HG02852 (cell line): Measurements from ENCODE around the gene UBE2O.
"Not testable (repeated sequence)": the region's sequence is repeated elsewhere in the genome, so short reads cannot be mapped to it uniquely, and the experiment has no call there.

ENCODE experiments used
- ATAC-seq: cut with Tn5 transposase; IDR thresholded peaks from one replicate; pipeline ENCODE4 v1.9.1; 2021; ENCODE audit warnings: mild to moderate bottlenecking, moderate library complexity; ENCODE audit not compliant: unreplicated experiment

UBE2O gene

DNA sequence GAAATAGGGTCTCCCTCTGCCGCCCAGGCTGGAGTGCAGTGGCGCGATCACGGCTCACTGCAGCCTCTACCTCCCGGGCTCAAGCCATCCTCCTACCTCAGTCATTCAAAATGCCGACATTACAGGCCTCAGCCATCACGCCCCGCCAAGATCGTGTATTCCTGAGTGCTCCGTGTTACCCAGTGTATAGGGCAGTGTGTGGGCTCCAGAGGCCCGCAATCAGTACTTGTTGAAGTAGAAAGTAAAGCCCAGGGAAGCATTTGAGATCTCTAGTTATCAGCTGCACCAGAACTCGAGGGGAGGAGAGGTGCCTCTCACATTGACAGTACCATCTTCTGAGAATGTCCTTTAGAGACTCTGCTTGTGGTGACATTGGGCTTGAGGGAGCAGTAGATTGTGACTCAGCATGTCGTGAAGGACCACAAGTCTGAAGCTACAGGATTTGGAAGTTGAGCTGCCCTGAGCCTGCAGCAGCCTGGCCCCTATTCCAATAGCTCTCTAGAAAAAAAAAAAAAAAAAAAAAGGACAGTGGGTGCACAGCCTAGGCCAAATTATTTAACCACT, 98.1 kb downstream of the UBE2O start:
- ATAC-seq = no peak

DNA sequence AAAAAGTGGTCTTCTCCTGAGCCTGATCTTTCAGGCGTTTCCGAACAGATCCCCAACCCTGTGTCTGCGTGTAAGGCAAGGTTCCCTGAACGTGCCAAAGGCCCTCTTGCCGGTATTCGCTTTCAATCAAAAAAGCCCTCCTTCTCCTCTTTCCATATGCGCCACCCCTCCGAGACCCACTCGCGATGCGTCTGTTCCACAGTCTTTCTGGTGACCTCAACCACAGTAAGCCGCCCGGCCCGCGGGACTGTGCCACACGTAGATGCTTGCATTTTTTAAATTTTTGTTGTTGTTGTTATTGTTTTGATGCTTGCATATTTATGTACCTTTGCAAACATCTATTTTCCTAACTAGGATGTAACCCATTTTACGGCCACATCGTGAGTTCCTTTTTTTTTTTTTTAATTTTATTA, 98.6 kb downstream of the UBE2O start:
- ATAC-seq = no peak

DNA sequence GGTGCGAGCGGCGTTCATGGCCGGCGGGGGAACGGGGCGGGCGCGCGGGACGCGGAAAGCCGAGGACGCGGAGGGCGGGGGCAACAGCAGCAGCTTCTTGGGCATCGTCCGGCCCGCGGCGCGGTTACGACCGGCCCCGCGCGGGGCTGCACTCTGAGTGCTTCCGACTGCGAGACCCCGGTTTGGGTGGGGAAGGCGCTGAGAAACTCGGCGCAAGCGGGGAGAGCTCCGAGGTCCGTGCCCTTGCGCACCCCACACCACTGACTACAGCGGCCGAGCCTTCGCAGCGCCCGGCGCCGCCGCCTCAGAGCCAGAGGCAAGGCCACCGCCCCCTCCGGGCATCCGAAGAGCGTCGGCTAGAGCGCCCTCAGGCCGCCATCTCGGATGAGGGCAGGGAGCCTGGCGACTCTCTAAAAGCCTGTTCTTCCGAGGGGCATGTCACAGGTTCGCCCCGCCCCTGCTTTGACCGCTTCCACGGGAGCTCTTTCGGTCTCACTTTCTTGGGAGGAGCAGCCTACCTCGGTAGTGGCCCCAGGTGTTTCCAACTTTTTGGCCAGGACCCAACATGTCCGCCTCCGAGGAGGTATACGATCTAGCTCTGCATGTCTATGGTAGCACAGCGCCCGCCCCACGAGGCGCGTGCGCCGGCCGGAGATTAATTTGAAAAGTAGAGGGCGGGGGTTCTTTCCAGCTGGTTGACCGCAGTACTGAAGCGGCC, 99.2 kb downstream of the UBE2O start, which contains the start of gene PRPSAP1:
Gene PRPSAP1, minus strand, starts transcription at position 318 of the 718 bp plus-strand sequence. Its CDS starts 213 bp downstream, at position 105.
- peak; percentile 85 for ATAC-seq

DNA sequence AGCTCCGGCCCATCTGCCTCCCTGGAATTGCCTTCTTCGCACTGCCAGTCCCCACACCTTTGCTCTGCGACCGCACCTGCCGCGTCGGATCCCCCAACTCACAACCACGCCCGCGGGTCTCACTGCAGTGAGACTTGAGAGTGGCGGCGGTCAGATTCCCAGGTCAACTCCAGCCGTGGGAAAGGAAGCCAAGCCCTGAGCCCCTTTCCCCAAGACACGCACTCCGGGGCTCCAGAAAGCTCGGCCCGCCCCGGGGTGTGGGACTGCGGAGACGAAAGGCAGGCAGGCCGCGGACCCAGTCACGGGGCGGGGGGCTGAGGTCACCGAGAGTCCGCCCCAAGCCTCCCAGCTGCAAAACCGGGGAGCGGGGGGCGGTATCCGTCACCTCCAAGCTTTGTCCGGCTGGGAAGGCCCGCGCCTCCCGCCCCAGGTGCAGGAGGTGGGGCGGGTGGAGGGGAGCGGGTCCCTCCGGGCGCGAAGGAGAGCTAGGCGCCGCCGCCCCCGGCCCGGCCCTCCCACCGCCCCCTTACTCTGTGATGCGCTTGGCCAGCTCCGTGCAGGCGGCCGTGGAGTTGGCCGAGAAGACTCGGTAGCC, 99.9 kb downstream of the UBE2O start:
- peak; percentile 13 for ATAC-seq

- ATAC-seq = no peak
These were observed 101.4 kb downstream of the UBE2O start for GRCh38 chr17:76351526-76352071.

- ATAC-seq = no peak
These were observed 102.5 kb downstream of the UBE2O start for GRCh38 chr17:76350463-76350862.

- not testable (repeated sequence) for ATAC-seq
These were observed 106.0 kb downstream of the UBE2O start for GRCh38 chr17:76346936-76347335.

GRCh38 chr17:76345377-76345974, 107.5 kb downstream of the UBE2O start:
- no peak for ATAC-seq

DNA sequence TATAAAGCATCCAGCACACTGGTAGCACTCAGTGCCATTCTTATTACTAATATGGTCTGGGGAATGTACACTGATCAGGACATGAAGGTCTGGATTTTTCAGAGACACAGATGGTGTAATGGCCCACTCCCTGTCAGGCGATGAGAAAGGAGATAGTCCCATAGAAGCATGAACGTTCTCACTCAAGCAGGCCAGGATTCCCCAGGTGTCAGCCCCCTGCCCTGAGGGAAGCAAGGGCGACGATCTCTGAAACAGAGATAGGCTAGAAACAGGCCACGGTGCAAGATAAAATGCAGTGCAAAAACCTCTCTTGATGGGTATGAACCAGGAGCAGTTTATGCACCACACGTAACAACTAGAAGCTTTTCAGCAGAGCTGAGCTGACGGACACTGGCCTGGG, 109.8 kb downstream of the UBE2O start:
- no peak for ATAC-seq

GRCh38 chr17:76341301-76341700, 111.7 kb downstream of the UBE2O start:
- no peak for ATAC-seq
